ES-I3 (cell line): ENCODE data around the gene CCL28.
"Not testable (repeated sequence)": the region's sequence is repeated elsewhere in the genome, so short reads cannot be mapped to it uniquely, and the experiment has no call there.

Experiments
- H3K36me3 ChIP-seq: 2 replicates; pipeline ENCODE4 v1.6.1; 2013; ENCODE audit warnings: mild to moderate bottlenecking, low read length, control low read depth, moderate library complexity; ENCODE audit not compliant: insufficient read depth
- H3K4me1 ChIP-seq: 2 replicates; pipeline ENCODE4 v1.6.1; 2013; ENCODE audit warnings: mild to moderate bottlenecking, control low read depth, low read length; ENCODE audit not compliant: insufficient read depth
- H3K9ac ChIP-seq: 2 replicates; pipeline ENCODE4 v1.6.1; 2013; ENCODE audit warnings: low read depth, mild to moderate bottlenecking, low read length, moderate library complexity
- H3K9me3 ChIP-seq: 2 replicates; pipeline ENCODE4 v1.6.1; 2013; ENCODE audit warnings: mild to moderate bottlenecking, low read length, moderate library complexity; ENCODE audit not compliant: control insufficient read depth, insufficient read depth

Gene CCL28

GRCh38 chr5:43412156-43412555, at the start of gene CCL28:
Gene CCL28, minus strand, starts transcription at chr5:43412391. Its CDS starts 75 bp downstream, at chr5:43412316.
- Histone ChIP-seq H3K9ac (no peak within 1 kb of the TSS), H3K9me3 (no peaks in the 10 kb centered on the region), H3K36me3 (no peaks in the 10 kb centered on the region), H3K4me1 (no peaks in the 10 kb centered on the region)

- H3K4me1 ChIP-seq = no peaks in the 10 kb centered on the region
- peaks cover 8% of the 10 kb centered on the region; the same call in 1 of the 2 replicates for H3K9me3 ChIP-seq
- no peaks in the 10 kb centered on the region; the same call in 1 of the 2 replicates for H3K36me3 ChIP-seq
- no peak overlapping the region for H3K9ac ChIP-seq
Measured at GRCh38 chr5:43461066-43461465, 48.9 kb upstream of the CCL28 start.

GRCh38 chr5:43456556-43456955, 44.4 kb upstream of the CCL28 start:
- peaks cover 8% of the 10 kb centered on the region; the same call in 1 of the 2 replicates for H3K9me3 ChIP-seq
- no peaks in the 10 kb centered on the region for H3K4me1 ChIP-seq
- no peak overlapping the region for H3K9ac ChIP-seq
- H3K36me3 ChIP-seq = no peaks in the 10 kb centered on the region; the same call in 1 of the 2 replicates

- H3K9me3 ChIP-seq, H3K9ac ChIP-seq, H3K36me3 ChIP-seq, H3K4me1 ChIP-seq: not testable (repeated sequence)
Measured at GRCh38 chr5:43441575-43441974, 29.4 kb upstream of the CCL28 start.

GRCh38 chr5:43437062-43437660, 25.0 kb upstream of the CCL28 start:
- Histone ChIP-seq H3K9me3 (no peaks in the 10 kb centered on the region), H3K4me1 (no peaks in the 10 kb centered on the region), H3K9ac (no peak overlapping the region), H3K36me3 (no peaks in the 10 kb centered on the region)

GRCh38 chr5:43433382-43433781, 21.2 kb upstream of the CCL28 start:
- H3K9ac ChIP-seq = no peak overlapping the region
- H3K9me3 ChIP-seq = no peaks in the 10 kb centered on the region
- H3K36me3 ChIP-seq = no peaks in the 10 kb centered on the region
- no peaks in the 10 kb centered on the region for H3K4me1 ChIP-seq

GRCh38 chr5:43432486-43433375, 20.5 kb upstream of the CCL28 start:
- H3K9me3 ChIP-seq = no peaks in the 10 kb centered on the region
- no peaks in the 10 kb centered on the region for H3K4me1 ChIP-seq
- no peaks in the 10 kb centered on the region for H3K36me3 ChIP-seq
- no peak overlapping the region for H3K9ac ChIP-seq

GRCh38 chr5:43429706-43430105, 17.5 kb upstream of the CCL28 start:
- H3K4me1 ChIP-seq = no peaks in the 10 kb centered on the region
- H3K9ac ChIP-seq = no peak overlapping the region
- H3K36me3 ChIP-seq = no peaks in the 10 kb centered on the region
- no peaks in the 10 kb centered on the region for H3K9me3 ChIP-seq

GRCh38 chr5:43429016-43429415, 16.8 kb upstream of the CCL28 start:
- Histone ChIP-seq H3K9ac (no peak overlapping the region), H3K9me3 (no peaks in the 10 kb centered on the region), H3K4me1 (no peaks in the 10 kb centered on the region), H3K36me3 (no peaks in the 10 kb centered on the region)

GRCh38 chr5:43427306-43427705, 15.1 kb upstream of the CCL28 start:
- H3K4me1 ChIP-seq = no peaks in the 10 kb centered on the region
- no peaks in the 10 kb centered on the region for H3K36me3 ChIP-seq
- H3K9me3 ChIP-seq = no peaks in the 10 kb centered on the region
- H3K9ac ChIP-seq = no peak overlapping the region

GRCh38 chr5:43425983-43426382, 13.8 kb upstream of the CCL28 start:
- Histone ChIP-seq H3K4me1 (no peaks in the 10 kb centered on the region), H3K9me3 (no peaks in the 10 kb centered on the region), H3K9ac (no peak overlapping the region), H3K36me3 (no peaks in the 10 kb centered on the region)

GRCh38 chr5:43423086-43423485, 10.9 kb upstream of the CCL28 start:
- H3K9ac ChIP-seq, H3K4me1 ChIP-seq, H3K36me3 ChIP-seq, H3K9me3 ChIP-seq: not testable (repeated sequence)

- Histone ChIP-seq H3K36me3 (no peaks in the 10 kb centered on the region), H3K4me1 (peaks cover 4% of the 10 kb centered on the region; the same call in 1 of the 2 replicates), H3K9ac (no peak overlapping the region), H3K9me3 (no peaks in the 10 kb centered on the region)
Measured at GRCh38 chr5:43422143-43422542, 10.0 kb upstream of the CCL28 start.

GRCh38 chr5:43421450-43422133, 9.4 kb upstream of the CCL28 start:
- H3K4me1 ChIP-seq = peaks cover 4% of the 10 kb centered on the region; the same call in 1 of the 2 replicates
- no peak overlapping the region for H3K9ac ChIP-seq
- no peaks in the 10 kb centered on the region for H3K9me3 ChIP-seq
- no peaks in the 10 kb centered on the region for H3K36me3 ChIP-seq
